Aorta (tissue), 5 donors: ENCODE results near the gene NIT2. TPM values are rescaled to one million over a fixed set of nuclear protein-coding genes. Genes with fewer than 3 reads are reported as not detected.
A peak's percentile ranks its signal among the peaks of the same experiment; 100 is the strongest.
"Not testable (repeated sequence)": the region's sequence is repeated elsewhere in the genome, so short reads cannot be mapped to it uniquely, and the experiment has no call there.

ENCODE experiments used
- ATAC-seq: fragments of 200-7000 bp; cut with Tn5 transposase; one replicate; pipeline ENCODE4 v1.9.1; 2022; ENCODE audit warnings: moderate library complexity; ENCODE audit not compliant: low FRiP score
- DNase-seq, 2 donors: peaks; one replicate each; pipeline ENCODE4 v3.0.0-alpha.2; 2020
- H3K27ac ChIP-seq, 2 donors: one replicate each; pipeline ENCODE4 v1.5.1; 2013; ENCODE audit warnings: low read length in 2 of 2, mild to moderate bottlenecking in 2 of 2, moderate library complexity in 2 of 2, control low read depth in 1 of 2, inconsistent platforms in 1 of 2, low read depth in 1 of 2
- H3K27me3 ChIP-seq, 2 donors: one replicate each; pipeline ENCODE4 v1.6.1; 2013; ENCODE audit warnings: control low read depth in 1 of 2, low read length in 1 of 2, mild to moderate bottlenecking in 1 of 2, moderate library complexity in 1 of 2; ENCODE audit not compliant: insufficient read depth in 2 of 2, control insufficient read depth in 1 of 2
- H3K36me3 ChIP-seq, 2 donors: one replicate each; pipeline ENCODE4 v1.6.1; 2013; ENCODE audit warnings: control low read depth in 1 of 2, low read length in 1 of 2, mild to moderate bottlenecking in 1 of 2; ENCODE audit not compliant: insufficient read depth in 2 of 2, control insufficient read depth in 1 of 2
- H3K4me1 ChIP-seq, 2 donors: one replicate each; pipeline ENCODE4 v1.6.1; 2013; ENCODE audit warnings: low read length in 2 of 2, control low read depth in 1 of 2, mild to moderate bottlenecking in 1 of 2, moderate library complexity in 1 of 2; ENCODE audit not compliant: insufficient read depth in 2 of 2, control insufficient read depth in 1 of 2
- H3K4me3 ChIP-seq, 2 donors: one replicate each; pipeline ENCODE4 v1.5.1; 2013; ENCODE audit warnings: low read length in 2 of 2, control low read depth in 1 of 2, mild to moderate bottlenecking in 1 of 2
- H3K9me3 ChIP-seq: one replicate; pipeline ENCODE4 v1.6.1; 2013; ENCODE audit warnings: mild to moderate bottlenecking, low read length; ENCODE audit not compliant: control insufficient read depth
- WGBS, 2 donors: extraction: QIAGEN DNeasy Blood & Tissue Kit; methylation state at CpG; one replicate each; pipeline ENCODE4 v1.1.7; 2013; 5-methylcytosine and 5-hydroxymethylcytosine counted together
- intact Hi-C, 2 donors: fragments of 100-400 bp; cut with DNase I; formaldehyde crosslinking; loops; one replicate each; pipeline versions ENCODE4 v1.14.2 to v1.15.0; 2022
- polyA plus RNA-seq, 2 donors: library from polyadenylated mRNA; stranded (reverse); fragments of 200-250 nt; gene quantifications; one replicate each; pipeline ENCODE4 v1.2.3, GENCODE V29; 2013
- total RNA-seq, 2 donors: library from RNA; stranded (reverse); fragmentation: NEBNext Ultra II Directional; extraction: Animal tissue kit (Norgen Biotek cat#: 25700); gene quantifications; one replicate each; pipeline ENCODE4 v1.2.1, GENCODE V29; 2021
- donor health status: healthy with polysubstance abuse.
- donor health status: Bipolar disorder and iron deficiency.
- donor health status: DM: no; HTN: no; CAD: no.
- donor health status: DM: no; HTN: no; CAD: no.
- donor health status: DM: yes; HTN: yes; CAD: no.

NIT2 gene
- total and polyA plus RNA-seq, 4 donors, result 13.3 to 58.7 (median 33.9) TPM

DNA sequence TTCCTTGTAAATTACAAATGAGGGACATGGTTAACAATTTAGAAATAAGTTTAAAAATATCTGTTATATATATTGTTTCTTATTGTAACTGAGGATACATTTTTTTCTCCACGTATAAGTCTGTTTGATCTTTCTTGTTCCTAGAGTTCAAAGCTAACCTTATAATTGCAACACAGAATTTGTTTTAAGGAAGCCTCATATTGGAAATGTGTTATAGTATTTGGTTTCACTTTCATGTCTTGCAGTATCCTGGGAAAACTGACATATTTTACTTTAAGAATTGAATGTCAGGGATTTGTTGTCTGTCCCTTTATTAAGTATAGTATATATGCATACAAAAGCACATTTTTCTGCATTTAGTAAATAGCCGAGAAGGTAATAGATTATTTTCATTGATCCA lies 23.5 kb upstream of the NIT2 start:
- Histone ChIP-seq H3K9me3 (no peaks in the 10 kb centered on the region), H3K4me1 (no peaks in the 10 kb centered on the region), H3K27ac (no peak overlapping the region), H3K4me3 (no peak overlapping the region), H3K36me3 (peaks cover 1 to 4% of the 10 kb centered on the region in 2 donors), H3K27me3 (no peaks in the 10 kb centered on the region)
- intact Hi-C loops, result no loop called here
- ATAC-seq, result no peak
- no peak for DNase-seq
- 75 to 88% methylated on average over 2 of the region's 2 CpGs for WGBS, 2 donors

DNA sequence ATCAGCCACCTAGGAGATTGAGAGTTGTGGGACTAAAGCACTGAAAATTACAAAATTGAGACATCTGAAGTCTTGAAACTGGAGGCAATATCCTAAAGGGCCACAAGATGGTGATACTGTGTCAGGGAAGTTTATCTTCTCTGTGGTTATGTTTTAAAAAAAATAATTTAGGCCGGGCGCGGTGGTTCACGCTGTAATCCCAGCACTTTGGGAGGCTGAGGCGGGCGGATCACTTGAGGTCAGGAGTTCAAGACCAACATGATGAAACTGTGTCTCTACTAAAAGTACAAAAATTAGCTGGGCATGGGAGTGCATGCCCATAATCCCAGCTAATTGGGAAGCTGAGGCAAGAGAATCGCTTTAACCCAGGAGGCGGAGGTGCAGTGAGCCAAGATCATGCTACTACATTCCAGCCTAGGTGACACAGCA lies 17.9 kb upstream of the NIT2 start:
- Histone ChIP-seq H3K4me1 (no peaks in the 10 kb centered on the region), H3K27ac (no peak overlapping the region), H3K9me3 (no peaks in the 10 kb centered on the region), H3K36me3 (peaks cover 2 to 3% of the 10 kb centered on the region in 2 donors), H3K4me3 (no peak overlapping the region), H3K27me3 (no peaks in the 10 kb centered on the region)
- ATAC-seq (peak; percentile 83), DNase-seq (no peak)
- WGBS, 2 donors, result 21 to 24% methylated on average over 8 of the region's 8 CpGs
- intact Hi-C loops, result loop anchor here (5.0 kb wide), 1 partner anchor 276 kb away; no protein-coding TSS in a partner anchor

DNA sequence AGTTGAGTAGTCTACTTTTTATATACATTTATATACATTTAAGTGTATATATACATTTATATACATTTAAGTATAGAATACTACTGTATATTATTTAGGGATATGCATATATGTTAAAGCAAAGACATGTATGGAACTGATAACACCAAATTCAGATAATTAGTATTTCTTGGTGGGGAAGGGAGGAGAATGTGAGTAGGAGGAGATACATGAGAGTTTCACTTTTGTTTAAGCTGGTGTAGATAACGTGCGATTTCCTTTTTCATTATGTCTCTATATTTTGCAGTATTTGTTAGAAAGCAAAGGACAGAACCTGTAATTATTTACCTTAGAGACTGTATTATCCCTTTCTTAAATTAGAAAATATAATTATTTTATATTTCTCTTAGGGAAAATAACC lies 16.6 kb upstream of the NIT2 start:
- DNase-seq (no peak), ATAC-seq (no peak)
- WGBS, 2 donors, result 82 to 84% methylated on average over 2 of the region's 2 CpGs
- H3K4me1 ChIP-seq, result no peaks in the 10 kb centered on the region
- H3K27ac ChIP-seq, result no peak overlapping the region
- intact Hi-C loops, result loop anchor here (5.0 kb wide), 1 partner anchor 274 kb away; no protein-coding TSS in a partner anchor
- H3K27me3 ChIP-seq, result no peaks in the 10 kb centered on the region
- H3K4me3 ChIP-seq, result no peak overlapping the region
- H3K36me3 ChIP-seq, result peaks cover 2 to 3% of the 10 kb centered on the region in 2 donors
- H3K9me3 ChIP-seq, result no peaks in the 10 kb centered on the region

DNA sequence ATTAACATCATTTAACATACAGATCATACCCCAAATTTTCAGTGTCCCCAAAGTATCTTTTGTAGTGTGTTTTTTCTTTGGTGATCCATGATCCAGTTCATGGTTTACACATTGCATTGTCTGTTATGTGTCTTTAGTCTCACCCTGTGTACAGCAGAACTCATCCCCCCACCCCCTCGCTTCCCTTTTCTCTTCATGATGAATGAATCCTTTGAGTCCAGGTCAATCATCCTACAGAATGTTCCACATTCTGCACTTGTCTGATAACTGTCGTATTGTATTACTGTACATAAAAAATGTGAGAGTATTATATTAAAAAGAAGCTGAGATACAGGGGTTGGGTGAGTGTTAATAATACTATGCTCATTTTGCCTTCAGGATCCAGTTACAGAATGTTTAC lies 14.6 kb upstream of the NIT2 start:
- WGBS, 2 donors, result 90 to 91% methylated on average over 2 of the region's 2 CpGs
- ATAC-seq, result no peak
- H3K4me3 ChIP-seq, result no peak overlapping the region
- no peaks in the 10 kb centered on the region for H3K27me3 ChIP-seq
- no peak for DNase-seq
- no peaks in the 10 kb centered on the region for H3K4me1 ChIP-seq
- intact Hi-C loops, result loop anchor here (5.0 kb wide), 1 partner anchor 272 kb away; no protein-coding TSS in a partner anchor
- H3K36me3 ChIP-seq, result peaks cover 0 to 3% of the 10 kb centered on the region in 2 donors
- H3K27ac ChIP-seq, result no peak overlapping the region
- no peaks in the 10 kb centered on the region for H3K9me3 ChIP-seq

DNA sequence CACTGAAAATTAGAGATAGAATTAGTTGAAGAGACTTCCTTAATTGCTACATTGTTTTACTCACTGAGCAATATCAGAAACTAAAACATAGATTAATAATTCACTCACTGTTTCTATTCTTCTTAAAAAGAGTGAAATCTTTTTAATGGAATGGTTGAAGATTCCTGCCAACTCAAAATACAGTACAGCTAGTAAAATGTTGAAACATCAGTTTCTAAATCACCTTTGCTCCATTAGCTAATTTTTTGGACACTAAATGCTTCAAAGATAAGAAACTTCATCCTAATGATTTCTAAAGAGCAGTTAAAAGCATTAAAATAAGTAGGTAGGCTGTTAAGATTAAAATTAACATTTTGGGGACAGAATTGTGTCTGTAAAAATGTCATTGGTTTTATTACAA lies 10.5 kb upstream of the NIT2 start:
- DNase-seq (no peak), ATAC-seq (no peak)
- no peaks in the 10 kb centered on the region for H3K27me3 ChIP-seq
- H3K27ac ChIP-seq, result no peak overlapping the region
- peaks cover 0 to 2% of the 10 kb centered on the region in 2 donors for H3K36me3 ChIP-seq
- H3K4me3 ChIP-seq, result no peak overlapping the region
- intact Hi-C loops, result no loop called here
- no peaks in the 10 kb centered on the region for H3K4me1 ChIP-seq
- no peaks in the 10 kb centered on the region for H3K9me3 ChIP-seq

DNA sequence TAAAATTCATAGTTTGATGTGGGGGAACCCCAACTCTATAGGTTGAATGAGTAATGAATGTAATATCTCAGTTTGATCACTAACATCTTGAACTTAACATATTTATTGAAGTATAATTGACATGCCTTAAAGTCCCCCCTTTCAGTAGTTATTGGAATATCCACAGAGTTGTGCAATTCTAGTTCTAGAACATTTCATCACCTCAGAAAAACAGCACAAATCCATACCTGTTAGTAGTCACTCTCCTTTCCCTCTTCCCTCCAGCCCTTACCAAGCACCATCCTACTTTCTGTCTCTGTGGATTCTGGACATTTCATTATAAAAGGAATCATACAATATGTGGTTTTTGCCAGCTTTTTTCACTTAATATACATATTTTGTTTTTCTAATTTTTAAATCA lies 8.7 kb upstream of the NIT2 start:
- H3K4me1 ChIP-seq, result no peaks in the 10 kb centered on the region
- DNase-seq (no peak), ATAC-seq (no peak)
- H3K36me3 ChIP-seq, result peaks cover 0 to 2% of the 10 kb centered on the region in 2 donors
- H3K27ac ChIP-seq, result no peak overlapping the region
- no peaks in the 10 kb centered on the region for H3K27me3 ChIP-seq
- intact Hi-C loops, result loop anchor here in 1 of 2 donors (1.0 kb wide), 1 partner anchor 22 kb away; no protein-coding TSS in a partner anchor
- no peak overlapping the region for H3K4me3 ChIP-seq
- H3K9me3 ChIP-seq, result no peaks in the 10 kb centered on the region

DNA sequence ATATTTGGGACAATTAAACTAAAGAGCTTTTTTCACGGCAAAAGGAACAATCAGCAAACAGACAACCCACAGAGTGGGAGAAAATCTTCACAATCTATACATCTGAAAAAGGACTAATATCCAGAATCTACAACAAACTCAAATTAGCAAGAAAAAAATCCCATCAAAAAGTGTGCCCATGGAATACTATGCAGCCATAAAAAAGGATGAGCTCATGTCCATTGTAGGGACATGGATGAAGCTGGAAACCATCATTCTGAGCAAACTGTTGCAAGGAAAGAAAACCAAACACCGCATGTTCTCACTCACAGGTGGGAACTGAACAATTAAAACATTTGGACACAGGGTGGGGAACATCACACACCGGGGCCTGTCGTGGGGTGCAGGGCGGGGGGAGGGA lies 7.2 kb upstream of the NIT2 start:
- WGBS, 2 donors, result 98 to 99% methylated on average over 5 of the region's 5 CpGs
- H3K27me3 ChIP-seq, ATAC-seq, H3K4me1 ChIP-seq, H3K9me3 ChIP-seq, intact Hi-C loops, DNase-seq, H3K27ac ChIP-seq, H3K36me3 ChIP-seq, H3K4me3 ChIP-seq: not testable (repeated sequence)

DNA sequence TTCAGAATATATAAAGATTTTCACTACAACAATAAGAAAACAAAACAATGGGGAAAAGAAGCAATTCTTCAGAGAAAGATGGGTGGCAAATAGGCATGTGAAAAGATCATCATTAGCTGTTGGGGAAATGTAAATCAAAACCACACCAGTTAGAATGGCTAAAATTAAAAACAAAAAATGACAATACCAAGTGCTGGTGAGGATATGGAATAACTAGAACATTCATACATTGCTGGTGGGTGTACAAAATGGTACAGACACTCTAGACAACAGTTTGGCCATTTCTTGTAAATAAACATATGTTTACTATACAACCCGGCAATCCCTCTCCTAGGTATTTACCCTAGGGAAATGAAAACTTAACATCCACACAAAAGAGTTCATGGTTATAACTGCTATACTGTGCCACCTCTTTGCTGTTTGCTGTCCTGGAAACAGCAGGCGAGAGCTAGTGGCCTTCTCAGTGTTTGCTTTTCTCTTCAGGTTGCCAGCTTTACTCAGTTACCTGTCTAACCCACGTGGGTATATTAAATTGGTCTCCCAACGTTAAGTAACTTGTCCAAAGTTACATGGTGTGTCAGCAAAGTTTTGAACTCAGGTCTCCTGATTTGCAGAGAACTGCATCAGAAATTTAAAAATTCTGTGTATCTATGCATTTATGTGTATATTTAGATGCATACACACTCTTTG lies 4.6 kb upstream of the NIT2 start:
- Histone ChIP-seq H3K36me3 (peaks cover 0 to 2% of the 10 kb centered on the region in 2 donors), H3K4me3 (no peak overlapping the region), H3K27me3 (no peaks in the 10 kb centered on the region), H3K27ac (no peak overlapping the region), H3K4me1 (no peaks in the 10 kb centered on the region), H3K9me3 (no peaks in the 10 kb centered on the region)
- DNase-seq (no peak), ATAC-seq (no peak)
- intact Hi-C loops, result loop anchor here in 1 of 2 donors (10.0 kb wide), 1 partner anchor 75 kb away; the partner anchor contains the start of genes LNP1 and TOMM70
- WGBS, 2 donors, result 78 to 87% methylated on average over 4 of the region's 4 CpGs

DNA sequence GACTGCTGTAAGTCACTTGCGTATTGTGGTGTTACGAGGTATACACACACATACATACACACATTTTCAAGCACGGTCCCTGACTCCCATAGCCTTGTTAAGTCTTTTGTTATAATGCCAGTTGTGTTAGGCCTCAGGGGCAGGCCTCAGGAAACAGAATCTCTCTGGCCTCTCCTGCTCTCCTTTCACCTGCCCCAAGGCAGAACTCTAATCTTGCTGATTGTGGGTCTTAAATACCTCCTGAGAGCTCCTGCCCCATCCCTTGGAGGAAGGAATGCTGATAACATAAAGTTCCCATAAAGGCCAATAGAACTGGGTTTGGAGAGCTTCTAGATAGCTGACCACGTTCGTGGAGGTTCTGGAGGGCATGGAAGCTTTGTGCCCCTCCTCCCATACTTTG lies 3.9 kb upstream of the NIT2 start:
- no peaks in the 10 kb centered on the region for H3K27me3 ChIP-seq
- no peak overlapping the region for H3K4me3 ChIP-seq
- no peak overlapping the region for H3K27ac ChIP-seq
- WGBS, 2 donors, result 90 to 92% methylated on average over 5 of the region's 5 CpGs
- no peaks in the 10 kb centered on the region for H3K4me1 ChIP-seq
- H3K36me3 ChIP-seq, result peaks cover 0 to 2% of the 10 kb centered on the region in 2 donors
- ATAC-seq (no peak), DNase-seq (no peak)
- intact Hi-C loops, result loop anchor here in 1 of 2 donors (10.0 kb wide), 1 partner anchor 74 kb away; the partner anchor contains the start of genes LNP1 and TOMM70
- no peaks in the 10 kb centered on the region for H3K9me3 ChIP-seq
